ENCODE results near the gene C20orf144.
"Not testable (repeated sequence)": the region's sequence is repeated elsewhere in the genome, so short reads cannot be mapped to it uniquely, and the experiment has no call there.

C20orf144 gene
- long read RNA-seq, donor 1 = 0 reads
- long read RNA-seq, donor 2 = 0 reads
- long read RNA-seq, donor 3 = 0 reads
- long read RNA-seq, donor 4, partial matches to known transcripts = 0 of 2 reads
- long read RNA-seq, donor 4, other reads (novel, unspliced or antisense) = 0 of 2 reads
- long read RNA-seq, donor 5 = 0 reads
- long read RNA-seq, donor 6, partial matches to known transcripts = 0 of 1 reads
- long read RNA-seq, donor 6, other reads (novel, unspliced or antisense) = 0 of 1 reads
- long read RNA-seq, donor 7, partial matches to known transcripts = 13 of 20 reads
- long read RNA-seq, donor 7, other reads (novel, unspliced or antisense) = 7 of 20 reads
- long read RNA-seq, donor 8, partial matches to known transcripts = 0 of 1 reads
- long read RNA-seq, donor 8, other reads (novel, unspliced or antisense) = 0 of 1 reads

DNA sequence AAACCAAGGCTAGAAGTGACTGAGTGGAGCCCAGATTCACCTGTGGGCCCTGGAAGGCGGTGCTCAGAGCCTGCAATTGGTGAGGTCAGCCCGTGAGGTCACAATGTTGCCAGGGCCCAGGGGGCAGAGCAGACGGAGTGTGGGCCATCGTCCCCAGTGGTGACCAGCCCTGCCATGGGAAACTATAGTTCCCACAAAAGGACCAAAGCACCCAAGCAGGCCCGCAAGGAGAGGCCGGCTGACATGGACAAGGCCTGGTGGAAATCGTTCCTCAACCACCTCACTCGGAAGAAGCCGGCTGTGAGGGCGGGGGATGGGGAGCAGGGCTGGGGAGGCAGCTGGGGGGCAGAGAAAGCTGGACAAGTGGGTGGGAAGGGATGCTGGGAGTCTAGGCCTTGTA is at the start of gene C20orf144:
Gene C20orf144, plus strand, starts transcription at position 156 of the 400 bp plus-strand sequence. Its CDS starts 19 bp downstream, at position 175.
- DNase-seq = no peak

DNA sequence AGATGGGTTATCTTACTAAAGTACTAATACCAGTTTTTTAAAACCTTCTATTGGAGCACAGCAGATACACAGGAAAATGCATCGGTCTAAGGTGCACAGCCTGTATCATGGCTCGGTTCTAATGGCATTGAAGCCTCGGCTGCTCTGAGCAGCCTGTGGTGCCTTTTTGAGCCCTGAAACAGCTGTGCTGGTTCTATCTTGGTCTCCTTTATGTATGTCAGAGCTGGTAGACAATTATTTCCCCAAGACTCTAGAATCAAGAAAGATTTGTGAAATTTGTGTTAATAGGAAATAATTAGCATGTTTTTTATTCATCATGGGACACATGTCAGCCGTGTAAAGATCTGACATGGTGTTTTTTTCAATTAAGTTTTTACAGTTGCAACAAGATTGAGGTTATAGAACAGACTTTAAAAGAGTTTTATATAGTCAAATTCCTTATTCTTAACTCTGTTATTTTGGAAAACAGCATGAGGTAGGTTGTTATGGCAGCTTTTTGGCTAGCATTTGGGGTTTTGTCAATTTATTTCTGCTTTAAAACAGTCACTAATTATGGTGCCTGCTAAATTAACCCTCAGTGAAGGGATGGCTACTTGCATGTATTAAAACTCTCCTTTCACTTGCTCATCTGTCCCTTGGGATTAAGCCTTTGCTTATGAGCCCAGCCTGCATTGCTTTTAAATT is 40.3 kb upstream of the C20orf144 start:
- no peak for DNase-seq

DNA sequence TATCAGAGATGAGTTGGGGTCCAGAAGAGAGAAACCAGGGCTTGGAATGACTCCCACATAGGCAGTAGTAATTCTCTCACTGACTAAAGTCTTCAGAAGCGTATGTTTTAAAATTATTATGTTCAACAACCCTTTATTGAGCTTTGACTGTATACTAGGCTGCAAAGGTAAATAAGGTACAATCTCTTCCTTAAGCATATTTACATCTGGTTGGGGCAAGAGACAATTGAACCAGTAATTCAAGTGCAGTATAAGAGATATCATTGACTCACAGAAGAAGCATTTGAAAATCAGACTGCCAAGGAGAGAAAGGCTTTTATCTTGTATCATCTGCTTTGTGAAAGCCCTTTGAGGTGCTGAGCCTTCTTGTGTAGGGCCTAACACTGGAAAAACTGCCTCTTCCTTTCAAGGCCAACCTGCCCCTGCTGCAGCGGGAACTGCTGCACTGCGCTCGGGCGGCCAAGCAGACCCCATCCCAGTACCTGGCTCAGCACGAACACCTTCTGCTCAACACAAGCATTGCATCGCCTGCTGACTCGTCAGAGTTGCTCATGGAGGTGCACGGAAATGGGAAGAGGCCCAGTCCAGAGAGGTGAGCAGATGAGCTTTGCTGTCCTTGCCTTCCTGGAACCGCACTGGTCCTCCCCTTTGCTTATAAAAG is 39.3 kb upstream of the C20orf144 start:
- DNase-seq = no peak

DNA sequence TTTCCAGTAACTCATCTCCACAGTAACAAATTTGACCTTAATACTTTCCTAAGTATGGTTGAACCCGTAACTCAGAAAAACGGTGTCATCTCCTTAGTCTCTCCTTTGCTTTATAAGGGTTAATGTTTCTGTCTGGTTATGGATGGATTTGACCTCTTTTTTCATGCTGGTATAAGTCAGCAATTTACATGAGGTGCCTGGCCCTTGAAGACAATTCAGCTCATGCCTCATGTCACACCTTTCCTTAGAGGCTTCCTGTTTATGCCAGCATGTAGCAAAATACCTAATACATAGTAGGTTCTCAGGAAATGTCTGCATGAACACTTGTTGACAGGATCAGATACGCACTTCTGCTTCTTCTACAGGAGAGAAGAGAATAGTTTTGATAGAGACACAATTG is 37.7 kb upstream of the C20orf144 start:
- no peak for DNase-seq

DNA sequence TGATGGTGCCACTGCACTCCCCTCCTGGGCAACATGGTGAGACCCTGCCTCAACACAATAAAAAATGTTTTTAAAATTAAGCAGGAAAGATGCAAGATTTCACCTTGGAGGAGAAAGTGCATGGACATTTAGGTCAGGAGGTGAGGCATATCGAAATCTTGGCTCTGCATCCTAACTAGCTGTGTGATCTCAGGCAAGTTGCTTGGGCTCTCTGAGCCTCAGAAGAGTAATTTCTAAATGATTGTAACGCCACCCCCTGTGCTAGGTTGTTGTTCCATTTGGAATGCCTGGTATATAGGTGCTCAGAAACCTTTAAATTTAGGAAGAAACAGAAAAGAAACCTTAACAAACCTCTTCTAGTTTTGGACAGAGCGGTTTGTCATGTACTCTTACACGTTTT is 35.9 kb upstream of the C20orf144 start:
- no peak for DNase-seq

DNA sequence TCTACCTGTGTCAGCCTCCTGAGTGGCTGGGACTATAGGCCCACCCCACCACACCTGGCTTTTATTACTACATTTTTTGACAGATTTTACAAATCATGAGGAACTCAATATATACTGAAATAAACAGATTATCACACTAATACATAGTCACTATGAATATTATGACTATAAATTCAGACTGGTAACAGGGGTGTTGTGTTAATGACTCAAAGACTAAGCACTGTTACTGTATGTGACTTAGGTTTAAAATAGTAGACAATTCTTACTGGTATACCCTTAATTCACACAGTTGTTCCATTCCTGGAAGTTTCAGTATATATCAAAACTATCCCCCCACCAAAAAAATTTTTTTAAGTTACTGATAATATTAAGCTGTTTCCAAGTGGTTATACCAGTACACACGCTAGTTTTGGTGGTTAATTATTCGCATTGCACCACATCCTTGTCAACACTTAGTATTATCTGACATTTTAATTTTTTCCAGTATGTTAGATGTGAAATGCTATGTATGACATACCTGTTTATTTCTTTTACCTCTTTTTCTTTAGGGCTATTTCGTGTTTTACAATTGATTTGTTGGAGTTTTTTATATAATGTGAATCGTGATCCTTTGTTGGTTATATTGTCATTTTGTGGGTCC is 34.4 kb upstream of the C20orf144 start:
- no peak for DNase-seq

DNA sequence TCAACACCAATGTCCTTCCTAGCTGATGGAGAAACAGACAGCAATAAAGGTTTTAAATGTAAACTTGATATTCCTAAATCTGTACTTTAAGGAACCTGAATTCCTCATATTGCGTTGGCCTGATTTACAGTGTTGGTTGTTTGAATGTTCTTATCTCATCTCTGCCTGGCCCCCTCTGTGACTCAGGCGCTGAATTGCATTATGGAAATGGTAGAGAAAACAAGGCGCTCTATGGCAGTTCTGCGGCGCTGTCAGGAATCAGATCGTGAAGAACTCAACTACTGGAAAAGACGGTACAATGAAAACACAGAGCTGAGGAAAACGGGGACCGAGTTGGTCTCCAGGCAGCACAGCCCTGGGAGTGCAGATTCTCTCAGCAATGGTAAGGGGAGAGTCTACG is 32.6 kb upstream of the C20orf144 start:
- DNase-seq = no peak

DNA sequence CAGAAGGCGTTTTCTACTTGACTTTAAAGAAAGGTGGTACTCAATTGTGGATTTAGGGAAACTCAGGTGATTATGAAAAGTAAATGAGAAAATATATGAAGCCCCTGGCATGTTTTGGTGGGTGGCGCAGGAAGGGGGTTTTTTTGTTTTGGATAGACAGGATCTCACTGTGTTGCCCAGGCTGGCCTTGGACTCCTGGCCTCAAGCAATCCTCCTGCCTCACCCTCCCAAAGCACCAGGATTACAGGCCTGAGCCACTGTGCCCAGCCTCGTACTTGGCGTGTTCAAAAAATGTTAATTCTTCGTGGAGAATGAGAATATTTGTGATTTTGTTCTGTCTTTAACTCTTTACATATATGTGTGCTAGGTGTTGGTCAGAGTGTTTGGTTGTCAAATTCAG is 32.1 kb upstream of the C20orf144 start:
- DNase-seq = no peak

DNA sequence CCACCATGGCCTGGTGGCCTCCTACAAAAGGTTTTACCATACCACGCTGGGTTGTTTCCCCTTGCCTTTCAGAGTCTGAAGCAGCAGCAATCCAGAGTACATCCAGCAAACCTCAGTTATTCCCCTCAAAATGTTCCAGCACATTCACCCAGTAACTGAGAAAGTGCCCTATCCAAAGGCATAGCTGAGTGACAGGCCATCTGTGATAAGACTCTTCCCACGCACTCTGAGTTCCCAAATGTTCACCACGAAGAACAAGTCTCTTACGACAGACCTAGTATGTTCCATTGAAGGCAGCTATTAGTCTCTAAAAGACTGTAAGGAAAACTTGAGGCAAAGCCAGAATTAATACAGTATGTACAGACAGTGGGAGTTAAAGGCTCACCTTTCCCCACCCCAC is 31.6 kb upstream of the C20orf144 start:
- DNase-seq = no peak

DNA sequence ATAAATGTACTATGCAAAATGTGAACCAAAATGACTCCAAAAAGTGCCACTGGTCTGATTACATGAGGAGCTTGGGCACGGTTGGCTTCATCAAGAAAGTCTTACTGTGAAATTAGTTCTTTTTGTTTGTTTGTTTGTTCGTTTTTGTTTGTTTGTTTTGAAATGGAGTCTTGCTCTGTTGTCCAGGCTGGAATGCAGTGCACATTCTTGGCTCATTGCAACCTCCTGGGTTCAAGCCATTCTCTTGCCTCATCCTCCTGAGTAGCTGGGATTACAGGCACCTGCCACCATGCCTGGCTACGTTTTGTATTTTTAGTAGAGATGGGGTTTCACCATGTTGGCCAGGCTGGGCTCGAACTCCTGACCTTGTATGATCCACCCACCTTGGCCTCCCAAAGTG is 30.2 kb upstream of the C20orf144 start:
- DNase-seq = not testable (repeated sequence)

DNA sequence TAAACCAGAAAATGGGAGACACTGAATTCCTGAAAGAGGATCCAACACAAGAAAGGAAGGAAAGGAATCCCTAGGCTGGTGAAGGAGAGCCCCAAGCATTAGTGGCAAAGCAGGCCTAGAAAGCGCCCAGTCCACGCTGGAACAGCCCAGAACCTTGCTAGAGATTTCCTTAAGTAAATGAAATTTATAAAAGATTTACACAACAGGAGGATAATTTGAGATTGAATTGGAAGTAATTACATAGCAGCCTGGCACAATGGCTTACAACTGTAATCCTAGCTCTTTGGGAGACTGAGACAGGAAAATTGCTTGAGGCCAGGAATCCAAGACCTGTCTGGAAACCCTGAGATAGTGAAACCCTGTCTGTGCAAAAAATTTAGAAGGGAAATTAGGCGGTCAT is 26.8 kb upstream of the C20orf144 start:
- no peak for DNase-seq

DNA sequence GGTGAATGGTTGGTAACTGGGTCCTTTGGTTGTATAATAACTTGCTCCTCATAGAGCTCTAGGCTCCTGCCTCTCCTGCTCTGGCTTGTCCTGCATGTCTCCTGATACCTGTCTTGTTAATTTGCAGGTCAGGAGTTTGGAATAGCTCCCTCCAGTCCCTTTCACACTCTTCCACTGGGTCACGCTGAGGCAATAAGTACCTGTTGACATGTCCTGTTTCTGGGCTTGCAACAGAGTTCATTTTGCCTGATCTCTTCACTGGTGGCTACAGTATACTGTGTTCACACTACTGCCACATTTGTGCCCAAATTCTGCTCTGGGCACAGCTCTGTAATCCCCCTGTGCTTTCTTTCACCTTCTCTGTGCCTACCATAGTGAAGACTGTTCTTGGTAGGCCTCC is 25.4 kb upstream of the C20orf144 start:
- DNase-seq = no peak

DNA sequence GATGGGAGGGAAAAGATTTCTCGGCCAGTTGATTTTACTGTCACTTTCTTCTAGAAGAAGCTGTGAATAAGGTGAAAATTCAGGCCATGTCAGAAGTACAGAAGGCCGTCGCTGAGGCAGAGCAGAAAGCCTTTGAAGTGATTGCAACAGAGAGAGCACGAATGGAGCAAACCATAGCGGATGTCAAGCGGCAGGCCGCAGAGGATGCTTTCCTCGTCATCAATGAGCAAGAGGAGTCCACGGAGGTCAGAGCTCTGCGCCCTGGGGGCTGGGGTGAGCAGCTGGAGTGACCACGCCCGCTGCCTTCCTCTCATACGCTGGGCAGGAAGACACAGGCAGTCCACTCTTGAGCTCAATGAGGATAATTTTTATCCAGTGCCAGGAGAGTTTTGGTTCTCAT is 21.8 kb upstream of the C20orf144 start:
- no peak for DNase-seq

DNA sequence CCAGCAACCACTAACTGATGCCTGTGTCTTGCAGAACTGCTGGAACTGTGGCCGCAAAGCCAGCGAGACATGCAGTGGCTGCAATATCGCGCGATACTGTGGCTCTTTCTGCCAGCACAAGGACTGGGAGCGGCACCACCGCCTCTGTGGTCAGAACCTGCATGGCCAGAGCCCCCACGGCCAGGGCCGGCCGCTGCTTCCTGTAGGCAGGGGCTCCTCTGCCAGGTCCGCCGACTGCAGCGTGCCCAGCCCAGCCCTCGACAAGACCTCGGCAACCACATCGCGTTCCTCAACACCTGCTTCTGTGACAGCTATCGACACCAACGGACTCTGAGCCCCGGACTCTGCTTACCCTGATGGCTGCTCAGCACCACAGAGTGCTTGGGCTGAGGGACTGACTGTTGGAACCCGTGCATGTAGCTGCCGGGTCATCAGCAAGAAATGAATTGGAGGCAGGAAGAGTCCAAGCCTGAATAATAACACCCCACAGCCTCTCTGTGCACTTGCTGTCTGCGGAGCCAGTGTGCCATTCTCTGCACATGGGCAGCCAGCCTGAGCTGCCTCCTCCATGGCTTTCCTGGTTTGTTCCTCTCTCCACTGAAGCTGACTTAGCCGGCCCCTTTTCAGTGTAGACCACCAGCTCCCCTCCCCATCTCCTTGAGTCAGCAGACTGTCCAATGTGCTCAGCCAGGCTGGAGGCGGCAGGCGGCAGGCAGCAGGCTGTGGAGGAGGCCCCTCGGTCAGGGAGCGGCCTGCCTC is 17.6 kb upstream of the C20orf144 start:
- no peak for DNase-seq

DNA sequence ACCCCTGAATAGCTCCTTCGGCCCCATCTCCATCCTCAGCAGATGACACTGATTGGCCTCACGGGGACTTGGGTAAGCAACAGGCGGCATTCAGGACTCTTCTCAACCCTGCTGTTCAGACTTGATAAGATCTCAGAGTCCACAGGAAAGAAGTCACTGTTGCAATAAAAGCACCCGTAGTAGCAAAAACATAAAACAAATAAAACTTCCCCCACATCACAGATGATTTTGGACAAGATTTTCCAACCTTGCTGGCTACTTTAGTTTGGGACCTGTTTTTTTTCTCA is 17.1 kb upstream of the C20orf144 start:
- DNase-seq = no peak

DNA sequence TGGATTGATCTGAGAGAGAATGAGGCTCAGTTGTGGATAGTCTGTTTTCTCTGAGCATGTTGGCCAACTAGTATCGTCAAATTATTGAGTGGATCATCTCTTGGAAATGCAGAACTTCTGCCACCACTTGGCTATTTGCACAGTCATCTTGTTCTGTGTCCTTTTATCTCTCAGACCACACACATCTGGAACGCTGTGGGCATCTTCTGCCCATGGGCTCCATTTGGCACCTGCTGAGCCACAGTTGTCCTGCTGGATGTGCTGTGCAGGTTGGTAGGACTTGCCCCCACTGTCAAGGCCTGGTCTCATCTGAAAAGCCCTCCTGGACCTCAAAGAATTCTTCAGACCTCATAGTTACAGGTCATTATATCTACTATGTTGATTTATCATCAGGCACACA is 16.7 kb upstream of the C20orf144 start:
- no peak for DNase-seq

DNA sequence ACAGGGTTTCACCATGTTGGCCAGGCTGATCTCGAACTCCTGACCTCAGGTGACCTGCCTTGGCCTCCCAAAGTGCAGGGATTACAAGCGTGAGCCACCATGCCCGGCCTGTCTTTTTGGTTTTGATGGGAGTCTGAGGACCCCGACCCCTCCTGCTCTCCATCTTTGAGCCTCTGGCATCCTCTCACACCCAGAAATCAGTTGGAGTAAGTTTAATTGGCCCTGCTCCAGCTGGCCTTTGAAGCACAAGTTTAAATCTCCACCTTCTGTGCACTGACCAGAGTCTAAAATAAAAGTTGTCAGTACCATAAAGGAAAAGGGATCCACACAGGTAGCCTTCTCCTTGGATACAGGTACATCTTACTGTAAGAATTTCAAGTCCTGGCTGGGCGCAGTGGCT is 15.9 kb upstream of the C20orf144 start:
- no peak for DNase-seq

DNA sequence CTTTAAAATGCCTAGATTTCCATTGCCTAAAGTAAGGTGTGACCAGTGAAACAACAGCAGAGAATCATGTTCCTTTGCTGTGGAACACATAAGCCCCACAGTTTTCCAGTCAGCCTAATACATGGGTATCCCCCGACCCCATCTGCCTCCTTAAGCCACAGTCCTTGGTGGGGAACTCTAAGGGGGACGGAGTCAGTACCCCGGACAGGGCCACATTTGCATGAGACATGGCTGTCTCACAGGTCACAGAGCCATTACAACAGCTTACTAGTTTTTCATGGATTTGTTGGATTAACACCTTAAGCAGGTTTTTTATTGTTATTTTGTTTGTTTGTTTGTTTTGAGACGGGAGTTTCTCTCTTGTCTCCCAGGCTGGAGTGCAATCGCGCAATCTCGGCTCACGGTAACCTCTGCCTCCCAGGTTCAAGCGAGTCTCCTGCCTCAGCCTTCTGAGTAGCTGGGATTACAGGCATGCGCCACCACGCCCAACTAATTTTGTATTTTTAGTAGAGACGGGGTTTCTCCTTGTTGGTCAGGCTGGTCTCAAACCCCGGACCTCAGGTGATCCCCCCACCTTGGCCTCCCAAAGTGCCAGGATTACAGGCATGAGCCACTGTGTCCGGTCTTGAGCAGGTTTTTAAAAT is 15.0 kb upstream of the C20orf144 start:
- DNase-seq = not testable (repeated sequence)

DNA sequence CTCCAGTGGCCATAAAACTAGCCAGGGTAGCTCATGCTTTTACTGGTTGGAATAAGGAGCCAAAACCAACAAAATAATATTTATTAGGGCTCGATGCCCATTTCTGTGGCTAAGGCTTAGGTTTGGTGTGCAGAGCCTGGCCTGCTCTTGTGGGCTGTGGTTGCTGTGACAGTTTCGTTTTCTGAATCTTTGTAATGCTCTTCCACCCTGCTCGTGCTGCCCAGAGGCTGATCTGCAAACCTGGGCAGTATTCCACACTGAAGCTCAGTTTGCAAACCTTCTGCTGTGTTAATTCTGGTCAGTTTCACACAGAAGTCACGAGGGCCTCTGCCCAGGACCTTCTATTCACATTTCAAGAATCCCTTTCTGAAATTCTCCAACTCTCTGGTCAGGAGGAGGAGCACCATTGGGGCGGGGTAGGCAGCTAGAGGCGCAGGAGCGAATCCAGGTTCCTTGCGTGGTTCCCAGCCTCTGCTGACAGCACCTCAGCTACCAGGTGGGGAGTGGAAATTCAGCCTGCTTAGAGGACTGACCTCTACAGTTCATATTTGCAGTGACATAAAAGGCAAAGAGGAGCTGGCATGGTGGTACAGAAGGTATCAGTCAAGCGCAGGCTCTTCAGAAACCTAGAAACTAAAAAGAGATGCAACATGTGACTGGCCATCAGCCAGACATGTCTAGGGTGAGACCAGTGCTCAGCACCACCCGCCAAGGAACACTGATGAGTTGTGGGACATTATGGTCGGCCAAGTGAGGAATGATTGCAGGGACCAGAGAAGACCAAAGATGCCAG is 14.3 kb upstream of the C20orf144 start:
- no peak for DNase-seq

DNA sequence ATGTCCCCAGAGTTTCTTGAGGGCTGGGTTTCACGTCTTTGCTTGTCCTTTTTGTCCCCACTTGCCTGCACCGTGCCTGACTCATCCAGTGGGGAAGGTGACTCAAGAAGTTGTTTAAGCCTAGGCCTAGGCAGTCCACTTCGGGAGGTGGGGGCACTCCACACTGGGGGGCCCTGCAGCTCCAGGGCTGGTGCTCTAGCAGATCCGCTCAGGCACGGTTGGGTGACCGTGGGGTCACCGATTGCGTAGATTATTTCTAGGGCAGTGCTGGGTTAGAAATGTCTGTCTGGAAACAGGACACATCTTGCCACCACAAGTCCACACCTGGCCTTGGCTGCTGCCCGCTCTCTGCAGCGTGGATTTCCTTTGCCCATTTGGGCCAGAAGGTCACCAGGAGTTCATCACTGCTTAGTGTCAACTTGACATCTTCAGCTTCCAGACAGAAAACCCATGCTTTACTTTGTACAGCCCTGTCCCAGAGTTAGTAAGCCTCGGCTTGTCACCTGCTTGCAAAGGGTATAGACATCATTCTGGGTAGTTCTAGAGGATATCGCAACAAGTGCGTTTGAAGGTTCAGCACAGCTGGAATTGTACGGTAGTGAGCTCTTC is 13.6 kb upstream of the C20orf144 start:
- no peak for DNase-seq

All from right kidney (tissue), 9 donors.